HG03442 (cell line): ENCODE results near the gene TLR2.

ENCODE experiments used
- ATAC-seq: cut with Tn5 transposase; IDR thresholded peaks from one replicate; pipeline ENCODE4 v1.9.1; 2021; ENCODE audit warnings: mild to moderate bottlenecking, moderate library complexity; ENCODE audit not compliant: unreplicated experiment

The TLR2 gene

GRCh38 chr4:153728660-153729059 is 44.6 kb downstream of the TLR2 start:
- ATAC-seq: peak; percentile 63

GRCh38 chr4:153729895-153730294 is 45.8 kb downstream of the TLR2 start:
- ATAC-seq: no peak

- ATAC-seq: no peak
Observed at GRCh38 chr4:153731239-153731638, 47.2 kb downstream of the TLR2 start.

- no peak for ATAC-seq
Observed at GRCh38 chr4:153733751-153734448, 49.8 kb downstream of the TLR2 start.

- no peak for ATAC-seq
Observed at GRCh38 chr4:153735906-153736461, 51.9 kb downstream of the TLR2 start.

GRCh38 chr4:153741541-153741940 is 57.5 kb downstream of the TLR2 start:
- ATAC-seq: no peak

- ATAC-seq: no peak
Observed at GRCh38 chr4:153745651-153746050, 61.6 kb downstream of the TLR2 start.

GRCh38 chr4:153747406-153747955 is 63.4 kb downstream of the TLR2 start:
- no peak for ATAC-seq

GRCh38 chr4:153748378-153748777 is 64.3 kb downstream of the TLR2 start:
- no peak for ATAC-seq

- peak; percentile 89 for ATAC-seq
Observed at GRCh38 chr4:153750197-153750817, 66.2 kb downstream of the TLR2 start.

GRCh38 chr4:153755186-153755585 is 71.1 kb downstream of the TLR2 start:
- ATAC-seq: no peak
